Measurements from ENCODE around the gene TMEM59. TPM values are rescaled to one million over a fixed set of nuclear protein-coding genes. Genes with fewer than 3 reads are reported as not detected.

Gene TMEM59
- total and polyA plus RNA-seq, 2 of the 8 experiments (the other 6 are each of a cell fraction or from before 2014, with no cell fraction given): 116 to 139 TPM

GRCh38 chr1:54012008-54012325 is 41.0 kb downstream of the TMEM59 start:
- H2BK12ac ChIP-seq (ENCODE audit: low read depth, low read length): no peak overlapping the region
- no peak overlapping the region for H2BK5ac ChIP-seq (ENCODE audit: low read depth, low read length)
- no peaks in the 10 kb centered on the region for H3K27me3 ChIP-seq (replicated peaks in 1 of 4; ENCODE audit: control insufficient read depth in 3 of 4, extremely low read depth in 1 of 4, insufficient read depth in 3 of 4, low read length in 3 of 4)
- H2BK20ac ChIP-seq (ENCODE audit: low read length): no peak overlapping the region
- no peaks in the 10 kb centered on the region for H3K79me1 ChIP-seq (ENCODE audit: low read depth, low read length)
- POLR2A ChIA-PET (ENCODE audit: partially characterized antibody): no interaction called here
- no peaks in the 10 kb centered on the region for H3K79me2 ChIP-seq (ENCODE audit: control insufficient read depth in 1 of 2, insufficient read depth in 2 of 2, low read length in 2 of 2)
- no peaks in the 10 kb centered on the region for H4K20me1 ChIP-seq (replicated peaks in 1 of 2; ENCODE audit: control insufficient read depth in 1 of 2, insufficient read depth in 2 of 2, low read length in 2 of 2)
- H2BK15ac ChIP-seq (ENCODE audit: low read length): no peak overlapping the region
- CTCF ChIA-PET (ENCODE audit: partially characterized antibody): interaction anchor here (1.0 to 1.3 kb wide), 3 partner anchors 12 to 176 kb away, joined by 3 read pairs; no protein-coding TSS in a partner anchor
- no peaks in the 10 kb centered on the region; the same call in 1 of the 2 replicates for H3K23me2 ChIP-seq (ENCODE audit: low read depth, low read length)
- H3K27ac ChIP-seq (ENCODE audit: low read depth, low read length): no peak overlapping the region
- TF ChIP-seq GTF2F1 (IDR thresholded peaks at IDR 0.05; ENCODE audit: borderline replicate concordance, low read depth, low read length) (no peak), POLR2A (IDR thresholded peaks at IDR 0.05; ENCODE audit: control extremely low read depth in 1 of 2, low read depth in 2 of 2, low read length in 2 of 2) (no peak), TBP (IDR thresholded peaks at IDR 0.05; ENCODE audit: low read depth, low read length) (no peak), SIN3A (conservative IDR thresholded peaks at IDR 0.05 in 1 of 2, IDR thresholded peaks at IDR 0.05 in 1 of 2; ENCODE audit: low read depth in 1 of 2, low read length in 2 of 2) (no peak), MAX (IDR thresholded peaks at IDR 0.05) (no peak), NANOG (IDR thresholded peaks at IDR 0.05; ENCODE audit: insufficient read depth, low read depth, low read length, poor library complexity, severe bottlenecking) (no peak)
- no peak overlapping the region for H2AK5ac ChIP-seq (ENCODE audit: low read depth, low read length)
- no peaks in the 10 kb centered on the region for H3K36me3 ChIP-seq (ENCODE audit: control insufficient read depth in 2 of 4, insufficient read depth in 4 of 4, low read length in 3 of 4)
- H3K56ac ChIP-seq (replicated peaks; ENCODE audit: insufficient read length, low read depth, low read length): no peak overlapping the region
- no peak overlapping the region for H3K23ac ChIP-seq (ENCODE audit: insufficient read length)
- no peak overlapping the region for H4K8ac ChIP-seq (ENCODE audit: extremely low read depth, insufficient read depth, low read length)
- FAIRE-seq: no peak
- 91% methylated on average over 9 of the region's 9 CpGs; no CpG with 5 or more reads in 1 of the 2 experiments for WGBS, 2 experiments (ENCODE audit: extremely low coverage in 1 of 2, insufficient coverage in 1 of 2, insufficient read length in 1 of 2, insufficient replicate concordance in 2 of 2, low coverage in 1 of 2, low lambda C conversion rate in 2 of 2, missing lambda C conversion rate in 1 of 2)
- H4K91ac ChIP-seq (replicated peaks; ENCODE audit: insufficient read length, low read length): no peak overlapping the region
- H3K4me1 ChIP-seq (replicated peaks in 1 of 4; ENCODE audit: control insufficient read depth in 3 of 4, insufficient read depth in 4 of 4, low read length in 3 of 4): peaks cover 0 to 3% (median 0%) of the 10 kb centered on the region in 4 experiments; a peak in 1 of 7 replicates
- H2BK120ac ChIP-seq (replicated peaks; ENCODE audit: low read depth, low read length): no peak overlapping the region
- H3K18ac ChIP-seq (ENCODE audit: extremely low read depth, low read length): no peak overlapping the region
- no peaks in the 10 kb centered on the region for H3K9me3 ChIP-seq (ENCODE audit: insufficient read depth in 2 of 2, low read depth in 1 of 2, low read length in 1 of 2)
- no peak for DNase-seq (ENCODE audit: low read depth in 1 of 2, low spot score in 2 of 2)
- no peak overlapping the region for H3K4me2 ChIP-seq (ENCODE audit: insufficient read depth in 1 of 2, low read depth in 2 of 2, low read length in 2 of 2)
- no peak overlapping the region for H3K4me3 ChIP-seq (ENCODE audit: extremely low read depth in 1 of 4, insufficient read depth in 2 of 4, low read depth in 3 of 4, low read length in 4 of 4)
- no peak overlapping the region for H3K14ac ChIP-seq (ENCODE audit: insufficient read length)
- no peak overlapping the region for H3K4ac ChIP-seq (replicated peaks; ENCODE audit: insufficient read length, low read depth, low read length)
- H4K5ac ChIP-seq (ENCODE audit: insufficient read length, low read depth, low read length): no peak overlapping the region
- H3K9ac ChIP-seq (replicated peaks in 1 of 4; ENCODE audit: extremely low read depth in 1 of 4, low read depth in 3 of 4, low read length in 3 of 4): no peak overlapping the region
- H2AFZ ChIP-seq (ENCODE audit: low read length): no peak overlapping the region
